ENCODE results near the gene SFMBT2. TPM values are rescaled to one million over a fixed set of nuclear protein-coding genes. Genes with fewer than 3 reads are reported as not detected.
A peak's percentile ranks its signal among the peaks of the same experiment; 100 is the strongest.

Gene SFMBT2
- total and polyA plus RNA-seq, 2 of the 4 experiments (the other 2 are of a cell fraction), result 0.70 to 1.3 TPM

DNA sequence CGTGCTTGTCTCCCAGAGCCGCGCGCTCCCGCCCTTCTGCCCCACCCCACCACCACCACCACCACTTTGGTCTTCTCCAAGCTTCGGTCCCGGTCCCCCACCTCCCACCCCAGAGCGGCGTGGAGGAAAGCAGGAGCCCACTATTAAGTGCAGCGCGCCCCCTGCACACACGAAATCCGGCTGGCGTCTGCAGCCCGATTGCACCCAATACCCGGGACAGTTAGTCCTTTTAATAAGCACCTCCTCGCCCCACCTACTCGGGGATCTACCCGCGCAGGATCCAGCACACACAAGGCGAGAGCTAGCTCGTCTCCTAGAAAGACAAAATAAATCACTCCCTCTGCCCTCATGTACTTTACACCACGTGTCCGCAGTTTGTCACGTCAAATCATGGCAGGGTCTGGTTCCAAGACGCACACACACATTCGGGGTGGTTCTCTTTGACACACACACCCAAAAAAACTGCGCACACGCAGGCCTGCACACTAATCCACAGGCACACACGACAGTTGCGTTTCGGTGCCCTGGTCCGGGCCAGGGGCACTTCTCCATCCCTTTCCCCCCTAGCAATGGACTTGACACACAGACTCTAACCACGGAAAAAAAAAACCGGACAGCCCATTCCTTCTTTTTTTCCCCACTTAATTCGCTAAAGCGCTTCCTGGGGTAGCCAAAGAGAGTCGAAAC lies 1.6 kb downstream of the SFMBT2 start:
- ChIA-PET POLR2A (ENCODE audit: unreplicated experiment) (no interaction called here), CTCF (no interaction called here)
- Histone ChIP-seq H3K9me1 (ENCODE audit: insufficient read depth, low read length) (no peaks in the 10 kb centered on the region), H4K5ac (ENCODE audit: low read depth, low read length) (no peak overlapping the region), H3K9ac (ENCODE audit: low read depth, low read length) (no peak overlapping the region), H2AFZ (replicated peaks; ENCODE audit: low read length, poor library complexity) (peak overlapping the region; percentile 81), H3K4me3 (ENCODE audit: insufficient read depth, low read depth, low read length) (peak overlapping the region; percentile 56), H3K23ac (ENCODE audit: low read depth, low read length) (peak overlapping the region; percentile 43), H3K9me3 (ENCODE audit: control insufficient read depth, insufficient read depth, low read length) (no peaks in the 10 kb centered on the region; the same call in 1 of the 2 replicates), H3K27me3 (ENCODE audit: control insufficient read depth, insufficient read depth, low read length) (peaks cover 33% of the 10 kb centered on the region), H2AK9ac (replicated peaks; ENCODE audit: low read depth, low read length, poor library complexity) (no peak overlapping the region), H3K4me2 (ENCODE audit: low read depth, low read length) (peak overlapping the region; percentile 79), H2BK15ac (ENCODE audit: low read depth, low read length) (no peak overlapping the region), H3K4ac (ENCODE audit: low read depth, low read length) (no peak overlapping the region), H3K36me3 (ENCODE audit: control insufficient read depth, insufficient read depth, low read length) (no peaks in the 10 kb centered on the region), H2BK20ac (ENCODE audit: low read depth, low read length) (no peak overlapping the region), H4K91ac (ENCODE audit: insufficient read depth, low read depth, low read length) (no peak overlapping the region), H4K8ac (ENCODE audit: low read depth in 2 of 2, low read length in 2 of 2) (no peak overlapping the region), H3K56ac (ENCODE audit: extremely low read depth, insufficient read depth, low read length) (no peak overlapping the region), H2BK5ac (ENCODE audit: low read depth, low read length, poor library complexity, severe bottlenecking) (no peak overlapping the region), H3K4me1 (ENCODE audit: control insufficient read depth, insufficient read depth, low read length) (no peaks in the 10 kb centered on the region), H3K14ac (replicated peaks; ENCODE audit: low read depth, low read length) (no peak overlapping the region), H3K27ac (ENCODE audit: insufficient read depth, low read length) (no peak overlapping the region), H2BK120ac (ENCODE audit: low read depth, low read length) (no peak overlapping the region), H4K20me1 (ENCODE audit: insufficient read depth, low read length) (no peaks in the 10 kb centered on the region), H3K79me1 (ENCODE audit: low read depth in 1 of 2, low read length in 2 of 2) (no peaks in the 10 kb centered on the region), H3K18ac (ENCODE audit: low read depth, low read length) (no peak overlapping the region), H2AK5ac (ENCODE audit: low read depth, low read length) (no peak overlapping the region)
- ATAC-seq (ENCODE audit: low read depth) (no peak), DNase-seq (no peak)
- 1% methylated on average over 20 of the region's 38 CpGs; no CpG with 5 or more reads in 1 of the 2 experiments for WGBS, 2 experiments (ENCODE audit: extremely low coverage in 2 of 2, insufficient read length in 1 of 2)
- in situ Hi-C loops (cut with MboI; ENCODE audit: low sequenced_read_pairs), result loop anchor here (10.0 kb wide), 1 partner anchor 144 kb away; no protein-coding TSS in a partner anchor
- dilution Hi-C loops (cut with HindIII; ENCODE audit: low sequenced_read_pairs, unreplicated experiment), result loop anchor here (25.0 kb wide), 1 partner anchor 722 kb away; no protein-coding TSS in a partner anchor
- TF ChIP-seq, protein P1, sequence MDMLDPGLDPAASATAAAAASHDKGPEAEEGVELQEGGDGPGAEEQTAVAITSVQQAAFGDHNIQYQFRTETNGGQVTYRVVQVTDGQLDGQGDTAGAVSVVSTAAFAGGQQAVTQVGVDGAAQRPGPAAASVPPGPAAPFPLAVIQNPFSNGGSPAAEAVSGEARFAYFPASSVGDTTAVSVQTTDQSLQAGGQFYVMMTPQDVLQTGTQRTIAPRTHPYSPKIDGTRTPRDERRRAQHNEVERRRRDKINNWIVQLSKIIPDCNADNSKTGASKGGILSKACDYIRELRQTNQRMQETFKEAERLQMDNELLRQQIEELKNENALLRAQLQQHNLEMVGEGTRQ (IDR thresholded peaks at IDR 0.05; ENCODE audit: low read depth, low read length), result no peak
- TF ChIP-seq RFX5 (IDR thresholded peaks at IDR 0.05; ENCODE audit: low read depth, low read length) (no peak), RCOR1 (IDR thresholded peaks at IDR 0.05; ENCODE audit: insufficient replicate concordance, low read length) (no peak), MAFK (IDR thresholded peaks at IDR 0.05; ENCODE audit: low read depth, low read length) (no peak), CHD1 (IDR thresholded peaks at IDR 0.05; ENCODE audit: low read depth, low read length) (no peak), RAD21 (IDR thresholded peaks at IDR 0.05; ENCODE audit: low read length) (no peak), BHLHE40 (IDR thresholded peaks at IDR 0.05; ENCODE audit: low read depth, low read length) (no peak), FOS (IDR thresholded peaks at IDR 0.05; ENCODE audit: low read depth, low read length) (no peak), MXI1 (IDR thresholded peaks at IDR 0.05; ENCODE audit: borderline replicate concordance, low read depth, low read length) (no peak), MAZ (IDR thresholded peaks at IDR 0.05; ENCODE audit: borderline replicate concordance, low read depth, low read length) (no peak), SMC3 (IDR thresholded peaks at IDR 0.05; ENCODE audit: low read depth, low read length) (no peak), CEBPB (IDR thresholded peaks at IDR 0.05; ENCODE audit: low read depth, low read length) (no peak), POLR2A (IDR thresholded peaks at IDR 0.05; ENCODE audit: low read depth, low read length) (no peak), NFE2L2 (IDR thresholded peaks at IDR 0.05; ENCODE audit: low read depth, low read length) (no peak)
- TF ChIP-seq, protein P2, sequence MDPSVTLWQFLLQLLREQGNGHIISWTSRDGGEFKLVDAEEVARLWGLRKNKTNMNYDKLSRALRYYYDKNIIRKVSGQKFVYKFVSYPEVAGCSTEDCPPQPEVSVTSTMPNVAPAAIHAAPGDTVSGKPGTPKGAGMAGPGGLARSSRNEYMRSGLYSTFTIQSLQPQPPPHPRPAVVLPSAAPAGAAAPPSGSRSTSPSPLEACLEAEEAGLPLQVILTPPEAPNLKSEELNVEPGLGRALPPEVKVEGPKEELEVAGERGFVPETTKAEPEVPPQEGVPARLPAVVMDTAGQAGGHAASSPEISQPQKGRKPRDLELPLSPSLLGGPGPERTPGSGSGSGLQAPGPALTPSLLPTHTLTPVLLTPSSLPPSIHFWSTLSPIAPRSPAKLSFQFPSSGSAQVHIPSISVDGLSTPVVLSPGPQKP (IDR thresholded peaks at IDR 0.05; ENCODE audit: borderline replicate concordance, low read depth, low read length), result no peak
- TF ChIP-seq, protein P3, sequence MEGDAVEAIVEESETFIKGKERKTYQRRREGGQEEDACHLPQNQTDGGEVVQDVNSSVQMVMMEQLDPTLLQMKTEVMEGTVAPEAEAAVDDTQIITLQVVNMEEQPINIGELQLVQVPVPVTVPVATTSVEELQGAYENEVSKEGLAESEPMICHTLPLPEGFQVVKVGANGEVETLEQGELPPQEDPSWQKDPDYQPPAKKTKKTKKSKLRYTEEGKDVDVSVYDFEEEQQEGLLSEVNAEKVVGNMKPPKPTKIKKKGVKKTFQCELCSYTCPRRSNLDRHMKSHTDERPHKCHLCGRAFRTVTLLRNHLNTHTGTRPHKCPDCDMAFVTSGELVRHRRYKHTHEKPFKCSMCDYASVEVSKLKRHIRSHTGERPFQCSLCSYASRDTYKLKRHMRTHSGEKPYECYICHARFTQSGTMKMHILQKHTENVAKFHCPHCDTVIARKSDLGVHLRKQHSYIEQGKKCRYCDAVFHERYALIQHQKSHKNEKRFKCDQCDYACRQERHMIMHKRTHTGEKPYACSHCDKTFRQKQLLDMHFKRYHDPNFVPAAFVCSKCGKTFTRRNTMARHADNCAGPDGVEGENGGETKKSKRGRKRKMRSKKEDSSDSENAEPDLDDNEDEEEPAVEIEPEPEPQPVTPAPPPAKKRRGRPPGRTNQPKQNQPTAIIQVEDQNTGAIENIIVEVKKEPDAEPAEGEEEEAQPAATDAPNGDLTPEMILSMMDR (conservative IDR thresholded peaks at IDR 0.05; ENCODE audit: low read depth, low read length), result no peak
- BruUV-seq (replicated peaks), result no TSS peak
- intact Hi-C loops (cut with micrococcal nuclease), result no loop called here

All from IMR-90 (cell line).